Measurements from ENCODE around the gene MTSS2. TPM values are rescaled to one million over a fixed set of nuclear protein-coding genes. Genes with fewer than 3 reads are reported as not detected.

The MTSS2 gene
- total RNA-seq, 1 donor from 2014 or later: 60.8 TPM

GRCh38 chr16:70664325-70665112, 21.3 kb downstream of the MTSS2 start:
- intact Hi-C loops (cut with DNase I): no loop called here
- TF ChIP-seq CTCF (IDR thresholded peaks at IDR 0.05): no peak
- Histone ChIP-seq H3K36me3 (peaks cover 63% of the 10 kb centered on the region), H3K27ac (no peak overlapping the region), H3K4me1 (no peaks in the 10 kb centered on the region), H3K4me3 (no peak overlapping the region), H3K9me3 (no peaks in the 10 kb centered on the region), H3K27me3 (ENCODE audit: low read depth) (no peaks in the 10 kb centered on the region)
- ATAC-seq: peak; percentile 4 to 5
- DNase-seq: no peak

GRCh38 chr16:70663524-70664324, 22.1 kb downstream of the MTSS2 start:
- ATAC-seq (peak; percentile 3 to 9), DNase-seq (no peak)
- H3K27ac ChIP-seq: no peak overlapping the region
- no peak overlapping the region for H3K4me3 ChIP-seq
- H3K27me3 ChIP-seq (ENCODE audit: low read depth): no peaks in the 10 kb centered on the region
- H3K9me3 ChIP-seq: no peaks in the 10 kb centered on the region
- H3K36me3 ChIP-seq: peaks cover 55% of the 10 kb centered on the region
- H3K4me1 ChIP-seq: no peaks in the 10 kb centered on the region
- intact Hi-C loops (cut with DNase I): no loop called here
- TF ChIP-seq CTCF (IDR thresholded peaks at IDR 0.05): no peak

- peaks cover 49% of the 10 kb centered on the region for H3K36me3 ChIP-seq
- H3K4me3 ChIP-seq: no peak overlapping the region
- no peak for TF ChIP-seq CTCF (IDR thresholded peaks at IDR 0.05)
- no peaks in the 10 kb centered on the region for H3K9me3 ChIP-seq
- H3K4me1 ChIP-seq: no peaks in the 10 kb centered on the region
- H3K27me3 ChIP-seq (ENCODE audit: low read depth): no peaks in the 10 kb centered on the region
- intact Hi-C loops (cut with DNase I): no loop called here
- no peak for DNase-seq
- no peak for ATAC-seq
- no peak overlapping the region for H3K27ac ChIP-seq
Observed at GRCh38 chr16:70662991-70663523, 22.8 kb downstream of the MTSS2 start.

- Histone ChIP-seq H3K4me1 (no peaks in the 10 kb centered on the region), H3K27ac (no peak overlapping the region), H3K9me3 (no peaks in the 10 kb centered on the region), H3K27me3 (ENCODE audit: low read depth) (no peaks in the 10 kb centered on the region), H3K4me3 (no peak overlapping the region), H3K36me3 (peaks cover 42% of the 10 kb centered on the region)
- TF ChIP-seq CTCF (IDR thresholded peaks at IDR 0.05): no peak
- ATAC-seq (no peak), DNase-seq (no peak)
- intact Hi-C loops (cut with DNase I): no loop called here
Observed at GRCh38 chr16:70661918-70662641, 23.8 kb downstream of the MTSS2 start.

GRCh38 chr16:70661534-70661917, 24.3 kb downstream of the MTSS2 start:
- H3K27me3 ChIP-seq (ENCODE audit: low read depth): no peaks in the 10 kb centered on the region
- no peaks in the 10 kb centered on the region for H3K9me3 ChIP-seq
- H3K4me1 ChIP-seq: no peaks in the 10 kb centered on the region
- peaks cover 38% of the 10 kb centered on the region for H3K36me3 ChIP-seq
- H3K27ac ChIP-seq: no peak overlapping the region
- no peak for ATAC-seq
- no peak for TF ChIP-seq CTCF (IDR thresholded peaks at IDR 0.05)
- intact Hi-C loops (cut with DNase I): no loop called here
- DNase-seq: no peak
- H3K4me3 ChIP-seq: no peak overlapping the region
